ENCODE data around the gene HOOK2. TPM values are rescaled to one million over a fixed set of nuclear protein-coding genes. Genes with fewer than 3 reads are reported as not detected.

The HOOK2 gene
- total RNA-seq, 1 donor from 2014 or later, result 58.5 TPM

DNA sequence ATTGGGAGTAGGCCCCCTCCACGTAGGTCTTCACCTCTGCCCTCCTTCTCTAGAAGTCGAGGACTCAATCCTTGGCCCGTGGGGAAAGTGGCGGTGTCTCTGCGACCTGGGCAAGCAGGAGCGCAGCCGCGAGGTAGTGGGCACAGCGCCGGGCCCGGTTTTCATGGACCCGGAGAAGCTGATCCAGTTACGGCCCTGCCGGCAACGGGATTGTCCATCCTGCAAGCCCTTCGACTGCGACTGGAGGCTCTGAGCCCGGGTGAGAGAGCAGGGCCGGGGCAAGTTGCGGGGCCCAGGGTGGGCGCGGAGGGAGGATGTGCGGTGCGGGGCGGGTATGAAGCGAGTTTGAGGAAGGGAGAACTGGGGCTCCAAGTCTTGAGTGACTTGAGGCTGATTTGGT, 28.7 kb upstream of the HOOK2 start:
- Histone ChIP-seq H3K27ac (no peak overlapping the region), H3K4me1 (peaks cover 8 to 13% of the 10 kb centered on the region in 2 donors), H3K27me3 (no peaks in the 10 kb centered on the region), H3K36me3 (peaks cover 0 to 10% of the 10 kb centered on the region in 2 donors), H3K9me3 (no peaks in the 10 kb centered on the region), H3K4me3 (no peak overlapping the region)
- TF ChIP-seq, protein P1, sequence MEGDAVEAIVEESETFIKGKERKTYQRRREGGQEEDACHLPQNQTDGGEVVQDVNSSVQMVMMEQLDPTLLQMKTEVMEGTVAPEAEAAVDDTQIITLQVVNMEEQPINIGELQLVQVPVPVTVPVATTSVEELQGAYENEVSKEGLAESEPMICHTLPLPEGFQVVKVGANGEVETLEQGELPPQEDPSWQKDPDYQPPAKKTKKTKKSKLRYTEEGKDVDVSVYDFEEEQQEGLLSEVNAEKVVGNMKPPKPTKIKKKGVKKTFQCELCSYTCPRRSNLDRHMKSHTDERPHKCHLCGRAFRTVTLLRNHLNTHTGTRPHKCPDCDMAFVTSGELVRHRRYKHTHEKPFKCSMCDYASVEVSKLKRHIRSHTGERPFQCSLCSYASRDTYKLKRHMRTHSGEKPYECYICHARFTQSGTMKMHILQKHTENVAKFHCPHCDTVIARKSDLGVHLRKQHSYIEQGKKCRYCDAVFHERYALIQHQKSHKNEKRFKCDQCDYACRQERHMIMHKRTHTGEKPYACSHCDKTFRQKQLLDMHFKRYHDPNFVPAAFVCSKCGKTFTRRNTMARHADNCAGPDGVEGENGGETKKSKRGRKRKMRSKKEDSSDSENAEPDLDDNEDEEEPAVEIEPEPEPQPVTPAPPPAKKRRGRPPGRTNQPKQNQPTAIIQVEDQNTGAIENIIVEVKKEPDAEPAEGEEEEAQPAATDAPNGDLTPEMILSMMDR (IDR thresholded peaks at IDR 0.05), result no peak
- DNase-seq (ENCODE audit: low spot score in 2 of 2), result no peak
- intact Hi-C loops (cut with DNase I), result no loop called here

DNA sequence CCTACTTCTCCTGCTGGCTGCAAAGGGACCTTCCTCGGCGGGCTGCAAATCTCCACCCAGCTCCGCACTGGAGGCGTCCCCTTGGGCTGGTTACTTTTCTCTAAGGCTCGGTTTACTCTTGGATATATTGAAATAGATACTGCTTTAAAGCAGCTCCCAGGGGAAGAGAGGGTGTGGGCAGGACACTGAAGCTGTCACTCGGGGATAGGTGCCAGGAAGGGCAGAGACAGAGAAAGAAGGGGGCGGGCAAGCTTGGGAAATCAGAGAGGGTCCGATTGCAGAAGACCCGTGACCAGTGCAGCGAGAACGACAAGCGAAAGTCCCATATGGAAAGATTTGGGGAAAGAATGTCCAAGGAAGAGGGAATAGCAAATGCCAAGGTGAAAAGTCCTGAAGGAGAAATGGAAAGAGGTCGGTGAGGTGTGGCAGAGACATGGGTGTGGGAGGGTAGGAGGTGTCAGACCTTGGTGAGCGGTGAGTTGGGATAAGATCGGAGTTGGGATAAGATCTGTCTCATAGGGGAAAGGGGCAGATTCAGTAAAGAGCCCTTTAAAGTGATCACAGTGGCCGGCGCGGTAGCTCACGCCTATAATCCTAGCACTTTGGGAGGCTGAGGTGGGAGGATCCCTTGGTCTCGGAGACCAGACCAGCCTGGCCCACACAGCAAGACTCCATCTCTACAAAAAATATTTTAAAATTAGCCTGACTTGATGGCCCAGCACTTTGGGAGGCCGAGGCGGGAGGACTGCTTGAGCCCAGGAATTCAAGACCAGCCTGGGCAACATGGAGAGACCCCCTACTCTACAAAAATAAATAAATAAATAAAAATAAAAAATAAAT, 27.1 kb upstream of the HOOK2 start:
- Histone ChIP-seq H3K4me3 (peak overlapping the region; percentile 72 to 81), H3K27ac (no peak overlapping the region), H3K36me3 (peaks cover 0 to 10% of the 10 kb centered on the region in 2 donors), H3K4me1 (peaks cover 8 to 13% of the 10 kb centered on the region in 2 donors), H3K27me3 (no peaks in the 10 kb centered on the region), H3K9me3 (no peaks in the 10 kb centered on the region)
- TF ChIP-seq, protein P1 (IDR thresholded peaks at IDR 0.05), result no peak
- DNase-seq (ENCODE audit: low spot score in 2 of 2), result no peak
- intact Hi-C loops (cut with DNase I), result no loop called here

DNA sequence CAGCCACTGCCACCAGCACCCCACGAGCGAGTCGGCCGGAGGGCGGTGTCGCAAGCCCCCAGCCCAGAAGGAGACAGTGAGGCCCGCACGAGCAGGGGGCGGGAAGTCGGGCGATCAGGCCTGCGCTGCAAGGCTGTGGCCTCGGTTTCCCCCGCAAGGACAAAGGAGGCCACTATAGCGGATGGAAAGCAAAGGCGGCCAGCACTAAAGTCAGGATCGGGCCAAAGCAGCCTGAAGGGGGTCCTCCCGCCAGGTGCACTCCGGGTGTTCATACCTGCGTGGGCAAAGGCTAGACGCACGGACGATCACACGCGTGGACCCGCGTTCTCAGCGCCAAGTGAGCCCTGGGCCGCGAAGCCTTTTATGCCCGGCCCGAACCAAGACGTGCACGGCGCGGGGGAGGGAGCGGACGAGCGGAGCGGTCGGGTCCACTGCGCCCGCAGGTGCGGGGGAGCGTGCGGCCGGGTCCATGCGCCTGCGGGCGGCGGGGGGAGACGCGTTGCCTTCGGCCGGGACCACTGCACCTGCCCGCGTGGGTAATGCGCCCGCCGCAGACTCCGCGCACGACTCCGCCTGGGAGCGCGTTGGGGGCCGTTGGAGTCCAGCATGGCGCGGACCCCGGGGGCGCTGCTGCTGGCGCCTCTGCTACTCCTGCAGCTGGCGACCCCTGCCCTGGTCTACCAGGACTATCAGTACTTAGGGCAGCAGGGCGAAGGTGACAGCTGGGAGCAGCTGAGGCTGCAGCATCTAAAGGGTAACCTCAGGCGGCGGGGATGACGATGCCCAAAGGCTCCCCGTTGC, 26.3 kb upstream of the HOOK2 start, which contains the start of the genes PRDX2 and THSD8:
Gene PRDX2 (minus strand): TSS at position 335 of the 801 bp plus-strand sequence. CDS start 539 bp downstream, outside the sequence.
Gene THSD8 (plus strand): TSS at position 604 of the 801 bp plus-strand sequence. CDS start 3 bp downstream, at position 607.
- Histone ChIP-seq H3K4me1 (peaks cover 5 to 8% of the 10 kb centered on the region in 2 donors), H3K36me3 (peaks cover 0 to 10% of the 10 kb centered on the region in 2 donors), H3K4me3 (peak within 1 kb of the TSS; percentile 72 to 81), H3K9me3 (no peaks in the 10 kb centered on the region), H3K27me3 (no peaks in the 10 kb centered on the region), H3K27ac (peak within 1 kb of the TSS; percentile 54 to 68)
- DNase-seq (ENCODE audit: low spot score in 2 of 2), result peak in 1 of 2 donors; percentile 79
- TF ChIP-seq, protein P1 (IDR thresholded peaks at IDR 0.05), result peak in 1 of 3 experiments; percentile 21
- intact Hi-C loops (cut with DNase I), result no loop called here

DNA sequence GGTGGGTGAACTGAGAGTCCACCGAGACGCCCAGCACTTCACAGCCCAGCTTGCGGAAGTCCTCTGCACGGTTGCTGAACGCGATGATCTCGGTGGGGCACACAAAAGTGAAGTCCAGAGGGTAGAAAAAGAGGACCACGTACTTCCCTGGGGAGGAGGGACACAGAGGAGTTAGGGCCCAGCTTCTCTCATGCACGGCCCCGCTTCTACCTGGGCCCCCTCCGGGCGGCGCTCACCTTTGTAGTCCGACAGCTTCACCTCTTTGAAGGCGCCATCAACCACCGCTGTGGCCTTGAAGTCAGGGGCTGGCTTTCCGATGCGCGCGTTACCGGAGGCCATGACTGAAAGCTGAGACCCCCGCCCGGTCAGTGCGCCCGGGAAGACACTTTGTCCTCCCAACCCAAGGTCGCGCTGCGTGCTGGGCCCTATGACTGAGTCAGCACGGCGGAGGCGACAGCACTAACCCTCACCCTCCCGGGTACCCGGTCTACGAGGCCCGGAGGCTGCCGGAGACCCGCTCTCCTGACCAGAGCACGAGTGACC, 25.6 kb upstream of the HOOK2 start:
- peaks cover 8 to 10% of the 10 kb centered on the region in 2 donors for H3K4me1 ChIP-seq
- no peak for DNase-seq (ENCODE audit: low spot score in 2 of 2)
- no peaks in the 10 kb centered on the region for H3K27me3 ChIP-seq
- peak overlapping the region; percentile 54 to 68 for H3K27ac ChIP-seq
- TF ChIP-seq, protein P1 (IDR thresholded peaks at IDR 0.05), result no peak
- H3K36me3 ChIP-seq, result peaks cover 0 to 10% of the 10 kb centered on the region in 2 donors
- no peaks in the 10 kb centered on the region for H3K9me3 ChIP-seq
- H3K4me3 ChIP-seq, result peak overlapping the region; percentile 72 to 81
- intact Hi-C loops (cut with DNase I), result no loop called here

DNA sequence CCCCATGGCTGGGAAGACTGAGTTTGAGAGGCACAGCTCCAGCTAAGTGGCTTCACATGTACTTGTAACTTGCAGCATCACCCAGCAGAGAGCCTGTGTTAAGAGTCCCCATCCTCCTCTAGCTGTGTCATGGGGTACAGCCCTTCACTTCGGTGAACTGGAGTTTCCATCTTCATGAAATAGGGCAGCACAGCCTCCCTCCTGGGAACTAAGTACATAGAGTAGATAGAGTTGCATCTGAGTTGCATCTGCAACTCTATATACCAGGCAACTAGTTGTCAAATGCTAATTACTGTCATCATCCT, 25.1 kb upstream of the HOOK2 start:
- peaks cover 0 to 10% of the 10 kb centered on the region in 2 donors for H3K36me3 ChIP-seq
- H3K4me3 ChIP-seq, result peak overlapping the region in 1 of 2 donors; percentile 81
- TF ChIP-seq, protein P1 (IDR thresholded peaks at IDR 0.05), result no peak
- no peaks in the 10 kb centered on the region for H3K27me3 ChIP-seq
- no peaks in the 10 kb centered on the region for H3K9me3 ChIP-seq
- H3K4me1 ChIP-seq, result peaks cover 10 to 13% of the 10 kb centered on the region in 2 donors
- intact Hi-C loops (cut with DNase I), result no loop called here
- peak overlapping the region in 1 of 2 donors; percentile 68 for H3K27ac ChIP-seq
- DNase-seq (ENCODE audit: low spot score in 2 of 2), result no peak

Measured in ascending aorta (tissue), 2 donors.